H1 (cell line): ENCODE results near the gene ASMT. TPM values are rescaled to one million over a fixed set of nuclear protein-coding genes. Genes with fewer than 3 reads are reported as not detected.
A peak's percentile ranks its signal among the peaks of the same experiment; 100 is the strongest.

ENCODE experiments used
- CTCF ChIA-PET: fragments of 300-600 bp; sonication (Branson Sonifier 250); formaldehyde crosslinking; loops from one replicate; lab custom pipeline; 2021; ENCODE audit not compliant: partially characterized antibody; lab: Charles Lee
- POLR2A ChIA-PET: fragments of 300-600 bp; sonication (Branson Sonifier 250); formaldehyde crosslinking; loops from one replicate; lab custom pipeline; 2021; ENCODE audit warnings: inconsistent platforms; ENCODE audit not compliant: partially characterized antibody; lab: Charles Lee
- DNase-seq, 2 experiments: peaks; one replicate each; pipeline versions ENCODE4 v3.0.0 to v3.0.0-alpha.2; 2010 to 2022; ENCODE audit warnings: low spot score in 2 of 2, low read depth in 1 of 2, mixed read lengths in 1 of 2
- FAIRE-seq: peaks from 2 replicates; lab custom pipeline; 2011; peaks lifted over from hg19 to GRCh38; lab: Jason Lieb, UNC
- H2AFZ ChIP-seq: 2 replicates; pipeline ENCODE4 v1.8.1; 2012; ENCODE audit warnings: low read length, inconsistent platforms
- H2AK5ac ChIP-seq: 2 replicates; pipeline ENCODE4 v1.6.1; 2013; ENCODE audit warnings: low read depth, low read length
- H2BK120ac ChIP-seq: replicated peaks from 2 replicates; pipeline ENCODE3; 2013; ENCODE audit warnings: low read depth, low read length, inconsistent platforms
- H2BK12ac ChIP-seq: 2 replicates; pipeline ENCODE4 v1.6.1; 2013; ENCODE audit warnings: low read depth, low read length
- H2BK15ac ChIP-seq: 2 replicates; pipeline ENCODE4 v1.6.1; 2013; ENCODE audit warnings: low read length
- H2BK20ac ChIP-seq: 2 replicates; pipeline ENCODE4 v1.6.1; 2013; ENCODE audit warnings: low read length
- H2BK5ac ChIP-seq: 2 replicates; pipeline ENCODE4 v1.6.1; 2013; ENCODE audit warnings: low read depth, low read length
- H3K14ac ChIP-seq: 2 replicates; pipeline ENCODE4 v1.6.1; 2013; ENCODE audit warnings: inconsistent platforms; ENCODE audit not compliant: insufficient read length
- H3K18ac ChIP-seq: 2 replicates; pipeline ENCODE4 v1.6.1; 2013; ENCODE audit warnings: low read length; ENCODE audit errors: extremely low read depth
- H3K23ac ChIP-seq: 2 replicates; pipeline ENCODE4 v1.6.1; 2013; ENCODE audit warnings: inconsistent platforms; ENCODE audit not compliant: insufficient read length
- H3K23me2 ChIP-seq: 2 replicates; pipeline ENCODE4 v1.6.1; 2013; ENCODE audit warnings: low read depth, low read length
- H3K27ac ChIP-seq: 2 replicates; pipeline ENCODE4 v1.6.1; 2011; ENCODE audit warnings: low read depth, low read length, inconsistent platforms
- H3K27me3 ChIP-seq, 4 experiments: replicated peaks in 1 of 4; 1 replicate in 1 of 4; 2 replicates in 3 of 4; pipeline versions ENCODE4 v1.6.1 to v1.8.1; 2011 to 2013; ENCODE audit warnings: low read length in 3 of 4, mild to moderate bottlenecking in 3 of 4, inconsistent platforms in 2 of 4, mixed read lengths in 2 of 4, moderate library complexity in 1 of 4; ENCODE audit not compliant: control insufficient read depth in 3 of 4, insufficient read depth in 3 of 4; ENCODE audit errors: extremely low read depth in 1 of 4
- H3K36me3 ChIP-seq, 4 experiments: 2 replicates each; pipeline versions ENCODE4 v1.6.1 to v1.8.1; 2011 to 2013; ENCODE audit warnings: mild to moderate bottlenecking in 4 of 4, low read length in 3 of 4, moderate library complexity in 2 of 4, control low read depth in 1 of 4, inconsistent platforms in 1 of 4; ENCODE audit not compliant: insufficient read depth in 4 of 4, control insufficient read depth in 2 of 4
- H3K4ac ChIP-seq: replicated peaks from 2 replicates; pipeline ENCODE3; 2013; ENCODE audit warnings: low read length, low read depth, mixed read lengths, inconsistent platforms; ENCODE audit not compliant: insufficient read length
- H3K4me1 ChIP-seq, 4 experiments: replicated peaks in 1 of 4; 1 replicate in 1 of 4; 2 replicates in 3 of 4; pipeline versions ENCODE4 v1.6.1 to v1.8.1; 2011 to 2013; ENCODE audit warnings: low read length in 3 of 4, inconsistent platforms in 2 of 4, mixed read lengths in 1 of 4; ENCODE audit not compliant: insufficient read depth in 4 of 4, control insufficient read depth in 3 of 4
- H3K4me2 ChIP-seq, 2 experiments: 2 replicates each; pipeline versions ENCODE4 v1.6.1 to v1.8.1; 2011 to 2013; ENCODE audit warnings: low read depth in 2 of 2, low read length in 2 of 2, control low read depth in 1 of 2, inconsistent platforms in 1 of 2, mild to moderate bottlenecking in 1 of 2; ENCODE audit not compliant: insufficient read depth in 1 of 2
- H3K4me3 ChIP-seq, 4 experiments: fragments of 200-600, 300-600 bp in 1 of 4; sonication (generic), shearing (Covaris generic), sonication (Bioruptor Twin) in 1 of 4; 2 replicates each; pipeline versions ENCODE4 v1.5.1 to v1.8.1; 2011 to 2016; ENCODE audit warnings: low read length in 4 of 4, low read depth in 3 of 4, control low read depth in 2 of 4, inconsistent platforms in 2 of 4, mild to moderate bottlenecking in 2 of 4, mixed read lengths in 1 of 4, moderate library complexity in 1 of 4; ENCODE audit not compliant: insufficient read depth in 2 of 4; ENCODE audit errors: extremely low read depth in 1 of 4
- H3K56ac ChIP-seq: replicated peaks from 2 replicates; pipeline ENCODE3; 2013; ENCODE audit warnings: low read depth, mild to moderate bottlenecking, mixed read lengths, low read length, inconsistent platforms; ENCODE audit not compliant: insufficient read length
- H3K79me1 ChIP-seq: 2 replicates; pipeline ENCODE4 v1.6.1; 2013; ENCODE audit warnings: low read depth, low read length, control low read depth
- H3K79me2 ChIP-seq, 2 experiments: 2 replicates each; pipeline versions ENCODE4 v1.6.1 to v1.8.1; 2012 to 2013; ENCODE audit warnings: low read length in 2 of 2, mild to moderate bottlenecking in 2 of 2, inconsistent platforms in 1 of 2; ENCODE audit not compliant: insufficient read depth in 2 of 2, control insufficient read depth in 1 of 2
- H3K9ac ChIP-seq, 4 experiments: replicated peaks in 1 of 4; 1 replicate in 1 of 4; 2 replicates in 3 of 4; pipeline versions ENCODE4 v1.6.1 to v1.8.1; 2011 to 2013; ENCODE audit warnings: low read depth in 3 of 4, low read length in 3 of 4, control low read depth in 2 of 4, mild to moderate bottlenecking in 2 of 4, moderate library complexity in 2 of 4, inconsistent platforms in 1 of 4; ENCODE audit errors: extremely low read depth in 1 of 4
- H3K9me3 ChIP-seq, 2 experiments: 2 replicates each; pipeline versions ENCODE4 v1.6.1 to v1.8.1; 2012 to 2013; ENCODE audit warnings: mild to moderate bottlenecking in 2 of 2, moderate library complexity in 2 of 2, control low read depth in 1 of 2, inconsistent platforms in 1 of 2, low read depth in 1 of 2, low read length in 1 of 2, mixed read lengths in 1 of 2; ENCODE audit not compliant: insufficient read depth in 2 of 2
- H4K20me1 ChIP-seq, 2 experiments: replicated peaks in 1 of 2; 2 replicates each; pipeline versions ENCODE3 to v1.8.1; 2011 to 2013; ENCODE audit warnings: inconsistent platforms in 2 of 2, low read length in 2 of 2, mild to moderate bottlenecking in 1 of 2; ENCODE audit not compliant: insufficient read depth in 2 of 2, control insufficient read depth in 1 of 2
- H4K5ac ChIP-seq: 2 replicates; pipeline ENCODE4 v1.6.1; 2013; ENCODE audit warnings: low read length, low read depth, mixed read lengths, inconsistent platforms; ENCODE audit not compliant: insufficient read length
- H4K8ac ChIP-seq: 2 replicates; pipeline ENCODE4 v1.8.0; 2013; ENCODE audit warnings: mild to moderate bottlenecking, moderate library complexity, low read length, inconsistent platforms; ENCODE audit not compliant: insufficient read depth; ENCODE audit errors: extremely low read depth
- H4K91ac ChIP-seq: replicated peaks from 2 replicates; pipeline ENCODE3; 2013; ENCODE audit warnings: low read length, mixed read lengths, inconsistent platforms; ENCODE audit not compliant: insufficient read length
- CHD1 ChIP-seq: IDR thresholded peaks from 2 replicates; pipeline ENCODE4 v1.6.1; 2012; ENCODE audit warnings: low read depth, low read length, improper control_type of control experiment
- EP300 ChIP-seq, 2 experiments: IDR thresholded peaks; 1 replicate in 1 of 2; 2 replicates in 1 of 2; pipeline ENCODE4 v1.6.1; 2011 to 2012; ENCODE audit warnings: low read depth in 2 of 2, low read length in 2 of 2, mild to moderate bottlenecking in 2 of 2, borderline replicate concordance in 1 of 2, inconsistent platforms in 1 of 2, moderate library complexity in 1 of 2
- GTF2F1 ChIP-seq: IDR thresholded peaks from 2 replicates; pipeline ENCODE4 v1.6.1; 2012; ENCODE audit warnings: low read depth, low read length, improper control_type of control experiment, borderline replicate concordance
- HDAC6 ChIP-seq: IDR thresholded peaks from one replicate; pipeline ENCODE4 v1.7.1; 2012; ENCODE audit warnings: low read depth, mild to moderate bottlenecking, inconsistent platforms, low read length, moderate library complexity
- SIN3A ChIP-seq, 2 experiments: IDR thresholded peaks in 1 of 2; conservative IDR thresholded peaks in 1 of 2; 2 replicates each; pipeline ENCODE4 v1.6.1; 2011 to 2012; ENCODE audit warnings: low read length in 2 of 2, improper control_type of control experiment in 1 of 2, low read depth in 1 of 2, mild to moderate bottlenecking in 1 of 2
- SUZ12 ChIP-seq: fragments of 200-600 bp; sonication (generic); IDR thresholded peaks from 2 replicates; pipeline ENCODE4 v1.6.1; 2012; ENCODE audit warnings: mild to moderate bottlenecking, inconsistent platforms, low read length, moderate library complexity, mixed read lengths
- TEAD4 ChIP-seq: IDR thresholded peaks from 2 replicates; pipeline ENCODE4 v1.6.1; 2012; ENCODE audit warnings: low read depth, low read length, inconsistent platforms, mixed read lengths
- WGBS, 2 experiments: shearing (Covaris generic) in 1 of 2; methylation state at CpG; one replicate each; pipeline versions ENCODE4 v1.1.6 to v1.1.7; 2013 to 2015; ENCODE audit warnings: low lambda C conversion rate in 2 of 2, mixed read lengths in 2 of 2, inconsistent platforms in 1 of 2, low coverage in 1 of 2, missing lambda C conversion rate in 1 of 2; ENCODE audit not compliant: insufficient replicate concordance in 2 of 2, insufficient coverage in 1 of 2, insufficient read length in 1 of 2; ENCODE audit errors: extremely low coverage in 1 of 2, missing lambda C conversion rate in 1 of 2; 5-methylcytosine and 5-hydroxymethylcytosine counted together
- polyA plus RNA-seq, 7 experiments: library from polyadenylated mRNA; depleted of rRNA in 3 of 7; stranded (reverse) in 5 of 7; unstranded in 2 of 7; fragments of >200 nt in 5 of 7; fragments of 200-250 nt in 2 of 7; gene quantifications; 1 replicate in 5 of 7; 2 replicates in 1 of 7; 4 replicates in 1 of 7; pipeline versions ENCODE4 v1.2.1 to v1.2.3, GENCODE V29; 2011 to 2013; ENCODE audit warnings: missing spikeins in 2 of 7, mixed read lengths in 2 of 7
- total RNA-seq: library from RNA; stranded (reverse); fragmentation: NEBNext Ultra II Directional; extraction: Animal tissue kit (Norgen Biotek cat#: 25700); gene quantifications from 2 replicates; pipeline ENCODE4 v1.2.1, GENCODE V29; 2021

ASMT gene
- total and polyA plus RNA-seq, 2 of the 8 experiments (the other 6 are each of a cell fraction or from before 2014, with no cell fraction given), result 1.5 to 3.1 TPM

- Histone ChIP-seq H3K14ac (no peak overlapping the region), H2BK12ac (no peak overlapping the region), H4K8ac (no peak overlapping the region; the same call in 1 of the 2 replicates), H3K23ac (no peak overlapping the region), H2AFZ (no peak overlapping the region), H3K27ac (no peak overlapping the region), H2BK120ac (no peak overlapping the region), H4K91ac (no peak overlapping the region), H3K4ac (no peak overlapping the region), H2BK20ac (no peak overlapping the region), H2AK5ac (no peak overlapping the region), H3K23me2 (no peaks in the 10 kb centered on the region), H3K18ac (no peak overlapping the region), H3K4me1 (no peaks in the 10 kb centered on the region), H3K36me3 (peaks cover 33 to 83% (median 70%) of the 10 kb centered on the region in 4 experiments), H3K9me3 (no peaks in the 10 kb centered on the region), H3K79me2 (peaks cover 0 to 35% of the 10 kb centered on the region in 2 experiments; a peak in 3 of 4 replicates), H2BK5ac (no peak overlapping the region), H3K4me2 (no peak overlapping the region), H4K20me1 (peaks cover 6 to 38% of the 10 kb centered on the region in 2 experiments), H3K27me3 (0 out of 7 replicates have a peak, but pooled peaks cover 0 to 2% (median 0%) of the 10 kb centered on the region in 4 experiments), H3K4me3 (no peak overlapping the region), H4K5ac (no peak overlapping the region), H2BK15ac (no peak overlapping the region), H3K9ac (no peak overlapping the region), H3K56ac (no peak overlapping the region), H3K79me1 (peaks cover 22% of the 10 kb centered on the region)
- no peak for TF ChIP-seq EP300 (IDR thresholded peaks at IDR 0.05; ENCODE audit: borderline replicate concordance in 1 of 2, low read depth in 2 of 2, low read length in 2 of 2)
- no peak for TF ChIP-seq HDAC6
- no peak for TF ChIP-seq SIN3A (conservative IDR thresholded peaks at IDR 0.05 in 1 of 2, IDR thresholded peaks at IDR 0.05 in 1 of 2; ENCODE audit: low read depth in 1 of 2, low read length in 2 of 2)
- no peak for TF ChIP-seq SUZ12
- TF ChIP-seq CHD1, result no peak
- TF ChIP-seq GTF2F1, result no peak
- no peak for TF ChIP-seq TEAD4
- FAIRE-seq (no peak), DNase-seq (peak in 1 of 2 experiments; percentile 33)
- WGBS, 2 experiments, result 94% methylated on average over 56 of the region's 57 CpGs; no CpG with 5 or more reads in 1 of the 2 experiments
- ChIA-PET POLR2A (no interaction called here), CTCF (no interaction called here)
These were observed 15.7 kb upstream of the ASMT start for GRCh38 chrX:1598876-1599790.
